Measurements from ENCODE around the gene DAND5.
A peak's percentile ranks its signal among the peaks of the same experiment; 100 is the strongest.

Gene DAND5, protein sequence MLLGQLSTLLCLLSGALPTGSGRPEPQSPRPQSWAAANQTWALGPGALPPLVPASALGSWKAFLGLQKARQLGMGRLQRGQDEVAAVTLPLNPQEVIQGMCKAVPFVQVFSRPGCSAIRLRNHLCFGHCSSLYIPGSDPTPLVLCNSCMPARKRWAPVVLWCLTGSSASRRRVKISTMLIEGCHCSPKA
- total RNA-seq = 0 reads per million in 2 donors

DNA sequence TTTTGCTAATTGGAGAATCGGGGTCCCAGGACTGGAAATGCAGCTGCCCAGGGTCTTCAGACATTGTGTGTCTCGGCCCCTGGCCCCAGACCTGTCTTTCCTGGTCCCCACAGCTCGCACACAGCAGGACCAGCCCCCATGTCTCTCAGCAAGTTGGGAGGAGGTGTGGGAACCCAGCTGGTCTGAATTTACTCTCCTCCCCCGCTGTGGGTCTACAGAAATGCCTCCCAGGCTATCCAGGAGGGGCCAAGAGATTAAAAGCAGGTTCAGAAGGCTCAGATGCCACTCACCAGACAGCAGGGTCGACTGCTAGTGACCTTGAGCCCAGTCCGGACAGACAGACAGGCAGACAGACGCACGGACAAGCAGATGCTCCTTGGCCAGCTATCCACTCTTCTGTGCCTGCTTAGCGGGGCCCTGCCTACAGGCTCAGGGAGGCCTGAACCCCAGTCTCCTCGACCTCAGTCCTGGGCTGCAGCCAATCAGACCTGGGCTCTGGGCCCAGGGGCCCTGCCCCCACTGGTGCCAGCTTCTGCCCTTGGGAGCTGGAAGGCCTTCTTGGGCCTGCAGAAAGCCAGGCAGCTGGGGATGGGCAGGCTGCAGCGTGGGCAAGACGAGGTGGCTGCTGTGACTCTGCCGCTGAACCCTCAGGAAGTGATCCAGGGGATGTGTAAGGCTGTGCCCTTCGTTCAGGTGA lies at the start of gene DAND5:
DAND5 (plus strand) TSS at position 285 of the 697 bp plus-strand sequence; CDS start at position 370, 85 bp downstream.
- no peak for DNase-seq

DNA sequence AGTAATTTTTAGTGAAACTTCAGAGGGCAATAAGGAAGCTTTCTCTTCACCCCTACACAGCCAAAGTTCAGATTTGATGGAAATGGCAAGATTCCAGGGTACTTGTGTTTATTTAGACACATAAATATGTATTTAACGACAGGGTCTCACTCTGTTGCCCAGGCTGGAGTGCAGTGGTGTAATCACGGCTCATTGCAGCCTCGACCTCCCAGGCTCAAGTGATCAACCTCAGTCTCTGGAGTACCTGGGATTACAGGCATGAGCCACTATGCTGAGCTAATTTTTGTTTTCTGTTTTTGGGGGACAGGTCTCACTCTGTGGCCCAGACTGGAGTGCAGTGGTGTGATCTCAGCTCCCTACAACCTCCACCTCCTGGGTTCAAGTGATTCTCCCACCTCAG lies 48.3 kb upstream of the DAND5 start:
- no peak for DNase-seq

DNA sequence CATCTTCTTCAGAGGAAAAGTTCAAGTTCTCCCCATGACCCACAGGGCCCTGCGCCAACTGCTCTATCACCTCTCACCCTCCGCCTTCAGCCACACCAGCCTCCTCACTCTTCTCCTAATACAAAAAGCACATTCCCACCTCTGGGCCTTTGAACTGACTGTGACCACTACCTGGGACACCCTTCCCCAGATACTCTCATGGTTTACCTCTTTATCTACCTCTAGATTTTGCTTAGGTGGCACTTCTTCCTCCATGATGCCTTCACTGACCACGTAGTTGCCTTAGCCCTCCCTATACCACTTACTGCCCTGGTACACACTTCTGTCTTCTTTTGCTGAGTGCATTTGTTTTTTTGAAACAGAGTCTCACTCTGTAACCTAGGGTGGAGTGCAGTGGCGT lies 46.4 kb upstream of the DAND5 start:
- DNase-seq = no peak

DNA sequence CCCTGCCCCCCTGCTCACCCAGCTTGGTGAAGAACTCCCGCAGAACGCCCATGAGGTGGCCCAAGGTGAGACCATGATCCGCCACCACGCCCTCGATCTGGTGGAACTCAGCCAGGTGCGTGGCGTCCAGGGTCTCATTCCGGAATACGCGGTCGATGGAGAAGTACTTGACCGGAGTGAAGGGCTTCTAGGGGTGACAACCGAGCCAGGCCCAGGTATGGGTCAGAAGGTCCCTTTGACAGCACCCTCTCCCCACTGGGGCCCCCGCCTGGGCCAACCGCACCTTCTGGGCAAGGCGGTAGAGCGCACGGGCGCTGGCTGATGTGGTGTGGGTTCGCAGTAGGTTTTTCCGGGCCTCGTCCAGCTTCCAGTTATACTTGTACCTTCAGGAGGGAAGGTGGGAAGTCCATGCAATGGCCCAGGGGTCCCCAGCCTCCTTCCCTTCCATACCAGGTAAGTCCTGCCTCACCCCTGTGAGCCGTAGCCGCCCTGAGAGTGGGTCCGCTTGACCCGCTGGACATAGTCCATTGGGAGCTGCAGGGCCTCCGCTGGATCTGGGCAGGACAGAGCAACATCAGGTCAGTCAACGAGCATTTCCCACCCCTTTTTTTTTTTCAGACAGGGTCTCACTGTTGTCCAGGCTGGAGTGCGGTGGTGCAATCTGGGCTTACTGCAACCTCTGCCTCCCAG lies 44.6 kb upstream of the DAND5 start:
- DNase-seq = no peak

DNA sequence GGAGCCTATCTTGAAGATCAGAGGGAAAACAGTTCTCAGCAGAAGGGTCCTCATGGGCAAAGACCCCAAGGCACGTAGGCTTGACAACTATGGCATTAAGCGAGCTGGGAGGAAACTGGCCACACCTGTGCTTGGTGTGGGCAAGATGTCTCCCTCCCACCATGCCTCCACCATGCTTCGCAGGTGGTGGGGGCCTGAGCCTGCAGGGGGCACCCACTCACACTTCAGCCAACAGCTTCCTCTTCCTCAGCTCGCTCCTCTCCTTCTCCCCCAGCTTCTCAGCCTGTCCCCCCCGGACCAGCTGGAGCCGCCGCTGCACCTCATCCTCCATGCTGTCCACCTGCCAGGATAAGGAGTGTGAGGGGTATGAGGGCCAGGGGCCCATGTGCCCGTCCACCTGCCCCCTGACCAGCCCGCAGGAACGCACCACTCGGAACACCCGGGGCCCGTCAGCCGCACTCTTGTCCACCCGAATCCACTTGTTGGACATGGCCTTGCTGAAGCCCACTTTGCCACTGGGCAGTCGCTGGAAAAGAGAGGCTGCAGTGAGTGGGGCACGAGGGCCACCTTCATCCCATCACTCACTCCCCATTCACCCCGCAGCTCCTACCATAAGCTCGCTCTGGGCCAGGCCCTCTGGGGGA lies 39.3 kb upstream of the DAND5 start:
- DNase-seq = no peak

DNA sequence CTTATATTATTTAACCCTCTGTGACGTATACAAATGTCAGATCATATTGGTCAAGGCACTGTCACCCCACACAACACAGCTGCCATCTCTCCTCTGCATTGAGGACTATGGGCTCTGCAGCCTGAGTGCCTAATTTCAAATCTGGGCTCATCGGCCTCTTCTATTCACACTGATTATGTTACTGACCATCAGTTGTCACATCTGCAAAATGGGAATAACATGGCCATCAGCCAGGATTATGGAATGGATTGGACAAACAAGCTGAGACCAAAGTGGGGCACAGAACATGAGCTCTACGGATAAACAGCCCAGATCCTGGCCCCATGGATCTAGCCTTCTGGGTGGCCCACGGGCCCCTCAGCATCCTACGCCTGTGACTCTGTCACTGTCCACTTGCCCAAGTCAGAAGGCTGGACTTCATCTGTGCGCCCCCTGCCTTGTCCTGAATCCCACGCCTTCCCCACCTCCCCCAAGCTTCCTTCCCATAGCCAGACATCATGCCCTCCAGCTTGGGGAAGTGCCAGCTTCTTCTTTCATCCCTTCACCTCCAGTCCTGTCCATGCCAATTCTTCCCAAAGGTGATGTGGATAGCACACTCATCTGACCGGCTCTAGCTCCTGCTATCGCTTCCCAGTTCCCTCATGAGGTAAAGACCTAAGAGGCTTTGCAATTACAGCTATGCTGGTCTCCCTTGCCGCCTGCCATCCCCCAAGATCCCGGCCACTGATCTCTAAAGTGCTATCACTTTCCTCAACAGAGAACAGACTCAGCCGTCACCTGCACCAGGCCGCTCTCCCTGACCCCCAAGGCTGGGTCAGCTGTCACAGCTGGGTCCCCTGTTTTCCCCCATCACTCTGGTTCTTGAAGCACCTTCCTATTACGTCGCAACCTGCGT lies 36.7 kb upstream of the DAND5 start:
- no peak for DNase-seq

DNA sequence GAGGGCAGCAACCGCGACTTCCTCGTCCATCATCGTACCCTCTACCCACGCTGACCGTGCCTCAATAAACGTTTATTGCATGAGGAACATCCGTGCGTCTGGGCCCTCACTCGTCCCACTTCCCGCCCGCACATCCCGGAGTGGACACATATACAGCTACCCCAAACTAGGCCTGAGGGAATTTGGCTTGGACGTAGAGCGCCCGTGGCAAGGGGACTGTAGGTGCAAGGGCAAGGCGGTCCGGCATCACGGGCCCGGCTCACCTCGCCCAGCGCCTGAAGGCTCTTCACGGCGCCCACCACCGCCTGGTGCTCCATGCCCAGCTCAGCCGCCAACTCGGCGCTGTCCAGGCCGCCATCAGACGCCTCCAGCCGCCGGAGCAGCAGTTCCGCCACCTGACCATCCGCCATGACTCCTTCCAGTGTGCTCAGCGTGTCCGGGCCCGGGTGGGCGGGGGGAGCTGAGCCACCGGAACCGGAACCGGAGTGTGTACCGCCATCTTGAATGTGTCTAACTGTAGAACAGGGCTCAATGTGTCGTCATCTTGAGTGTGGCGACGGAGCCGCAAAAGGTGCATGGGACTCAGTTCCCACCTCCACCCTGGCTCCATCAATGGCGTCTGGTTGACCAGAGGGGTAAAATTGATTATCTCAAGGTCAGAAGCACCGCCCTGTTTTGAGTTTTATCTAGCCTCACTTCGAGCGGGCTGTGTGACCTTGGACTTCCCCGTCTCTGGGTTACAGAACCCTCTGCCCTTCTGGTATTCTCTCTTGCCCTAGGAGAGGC lies 35.9 kb upstream of the DAND5 start, which contains the start of gene FARSA:
FARSA (minus strand) TSS at position 425 of the 786 bp plus-strand sequence; CDS start at position 410, 15 bp downstream.
- peak; percentile 75 to 94 (median 82) for DNase-seq

DNA sequence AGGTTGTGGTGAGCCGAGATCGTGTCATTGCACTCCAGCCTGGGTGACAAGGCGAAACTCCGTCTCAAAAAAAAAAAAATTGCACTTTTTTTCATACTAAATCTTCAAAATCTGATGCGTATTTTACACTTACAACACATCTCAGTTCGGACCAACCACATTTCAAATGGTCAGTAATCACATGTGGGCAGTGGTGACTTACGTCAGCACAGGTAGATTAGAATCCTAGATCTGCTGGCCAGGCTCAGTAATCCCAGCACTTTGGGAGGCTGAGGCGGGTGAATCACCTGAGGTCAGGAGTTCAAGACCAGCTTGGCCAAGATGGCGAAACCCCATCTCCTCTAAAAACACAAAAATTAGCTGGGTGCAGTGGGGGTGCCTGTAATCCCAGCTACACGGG lies 34.3 kb upstream of the DAND5 start:
- no peak for DNase-seq

DNA sequence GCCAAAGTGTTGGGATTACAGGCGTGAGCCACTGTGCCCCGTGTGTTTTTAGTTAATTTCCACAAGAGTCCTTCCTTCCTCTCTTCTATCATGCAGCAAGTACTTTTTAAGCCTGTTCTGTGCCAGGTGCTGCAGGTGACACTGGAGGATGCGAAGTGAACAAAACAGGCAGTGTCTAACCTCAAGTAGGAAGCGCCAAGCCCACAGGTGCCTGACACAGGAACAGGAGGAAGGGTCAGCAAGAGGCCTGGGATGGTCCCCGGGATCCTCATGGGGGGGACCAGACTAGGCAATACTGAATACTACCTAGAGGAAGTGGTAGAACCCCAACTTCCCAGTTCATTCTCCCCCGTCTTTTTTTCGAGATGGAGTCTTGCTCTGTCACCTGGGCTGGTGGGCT lies 32.8 kb upstream of the DAND5 start:
- DNase-seq = no peak

DNA sequence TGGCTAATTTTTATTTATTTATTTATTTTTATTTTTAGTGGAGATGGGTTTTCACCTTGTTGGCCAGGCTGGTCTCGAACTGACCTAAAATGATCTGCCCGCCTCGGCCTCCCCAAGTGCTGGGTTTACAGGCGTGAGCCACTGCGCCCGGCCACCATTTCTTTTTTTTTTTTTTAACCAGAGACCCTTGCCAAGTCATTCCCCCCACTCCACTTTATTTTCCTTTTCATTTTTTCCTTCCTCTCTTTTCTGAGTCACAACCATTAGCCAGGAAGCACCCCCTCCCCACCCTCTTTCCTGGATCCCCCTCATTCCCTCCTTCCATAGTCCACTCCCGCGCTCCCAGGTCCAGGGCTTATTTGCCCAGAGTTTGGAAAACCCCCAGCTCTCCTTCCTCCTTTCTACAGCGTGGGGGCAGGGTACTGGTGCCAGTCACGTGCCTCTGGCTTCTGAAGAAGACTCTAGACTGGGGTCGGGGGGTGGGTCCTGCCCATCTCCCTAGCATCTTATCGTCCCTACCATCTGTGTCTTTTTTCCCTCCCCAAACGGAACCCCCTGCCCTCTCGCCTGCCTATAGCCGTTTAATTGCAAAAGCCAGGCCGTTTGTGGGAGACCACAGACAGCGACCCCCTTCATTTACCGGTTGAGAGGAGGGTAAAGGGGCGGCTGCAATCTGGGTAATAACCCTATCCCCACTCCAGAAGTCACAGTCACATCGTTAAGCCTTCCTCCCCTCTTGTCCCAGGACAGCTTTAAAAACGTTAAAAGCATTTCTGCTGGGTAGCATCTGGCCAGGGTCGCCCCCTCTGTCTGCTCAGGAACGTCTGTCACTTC lies 32.1 kb upstream of the DAND5 start:
- peak in 1 of 5 experiments; percentile 45 for DNase-seq

DNA sequence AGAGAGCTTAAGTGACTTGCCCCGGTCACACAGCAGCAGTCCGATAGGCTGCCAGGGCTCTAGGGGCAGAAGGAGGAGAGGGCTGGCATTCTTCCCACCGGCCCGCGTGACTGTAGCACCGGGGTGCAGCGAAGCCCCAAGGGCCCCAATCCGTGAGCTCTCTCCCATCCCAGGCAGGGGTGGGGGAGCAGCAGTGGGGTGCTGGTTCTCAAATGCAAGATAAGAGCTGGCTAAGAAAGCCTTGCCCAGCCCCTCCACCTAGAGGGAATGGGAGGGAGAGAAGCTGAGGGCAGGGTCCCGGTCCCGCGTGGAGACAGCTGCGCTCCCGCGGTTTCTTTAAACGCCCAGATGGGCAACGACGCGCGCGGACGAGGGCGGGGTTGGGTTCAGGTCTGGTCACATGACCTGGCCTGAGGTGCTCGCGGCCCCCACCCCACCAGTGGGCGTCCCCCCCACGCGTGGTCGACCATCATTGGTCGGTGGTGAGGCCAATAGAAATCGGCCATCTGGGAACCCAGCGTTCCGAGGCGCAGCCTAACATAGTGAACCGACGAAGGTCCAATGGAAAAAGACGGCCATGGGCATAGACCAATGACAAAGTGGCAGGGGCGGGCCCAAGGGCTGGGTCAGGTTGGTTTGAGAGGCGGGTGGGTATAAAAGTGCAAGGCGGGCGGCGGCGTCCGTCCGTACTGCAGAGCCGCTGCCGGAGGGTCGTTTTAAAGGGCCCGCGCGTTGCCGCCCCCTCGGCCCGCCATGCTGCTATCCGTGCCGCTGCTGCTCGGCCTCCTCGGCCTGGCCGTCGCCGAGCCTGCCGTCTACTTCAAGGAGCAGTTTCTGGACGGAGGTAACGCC lies 31.2 kb upstream of the DAND5 start, which contains the start of gene CALR:
CALR (plus strand) TSS at position 683 of the 852 bp plus-strand sequence; CDS start at position 754, 71 bp downstream.
- peak; percentile 90 to 100 (median 99) for DNase-seq

DNA sequence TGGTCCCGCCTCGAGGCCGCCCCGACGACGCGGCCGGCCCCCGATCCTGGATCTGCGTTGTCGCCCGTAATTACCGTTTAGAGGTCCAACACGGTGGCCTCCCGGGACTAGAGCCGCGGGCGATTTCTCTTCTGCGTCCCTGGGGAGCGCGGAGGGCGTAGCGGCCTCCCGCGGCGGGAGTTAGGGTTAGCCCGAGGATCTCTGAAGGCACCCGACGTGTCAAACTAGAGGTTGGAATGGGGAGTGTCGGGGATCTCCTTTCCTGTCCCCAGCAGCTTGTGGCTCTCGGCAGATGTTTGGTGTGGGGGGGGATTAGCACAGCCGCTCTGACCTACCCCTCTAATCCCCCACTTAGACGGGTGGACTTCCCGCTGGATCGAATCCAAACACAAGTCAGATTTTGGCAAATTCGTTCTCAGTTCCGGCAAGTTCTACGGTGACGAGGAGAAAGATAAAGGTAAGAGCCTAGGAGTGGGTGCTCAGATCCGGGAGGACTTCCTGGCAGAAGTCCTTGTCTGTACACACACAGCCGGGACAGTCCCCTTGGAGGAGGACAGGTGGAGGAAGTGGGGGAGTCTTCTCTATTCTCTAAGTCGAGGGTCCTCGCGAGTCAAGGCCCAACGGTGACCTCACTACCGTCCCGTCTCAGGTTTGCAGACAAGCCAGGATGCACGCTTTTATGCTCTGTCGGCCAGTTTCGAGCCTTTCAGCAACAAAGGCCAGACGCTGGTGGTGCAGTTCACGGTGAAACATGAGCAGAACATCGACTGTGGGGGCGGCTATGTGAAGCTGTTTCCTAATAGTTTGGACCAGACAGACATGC lies 30.4 kb upstream of the DAND5 start:
- DNase-seq = peak in 3 of 5 experiments; percentile 20 to 63 (median 20)

DNA sequence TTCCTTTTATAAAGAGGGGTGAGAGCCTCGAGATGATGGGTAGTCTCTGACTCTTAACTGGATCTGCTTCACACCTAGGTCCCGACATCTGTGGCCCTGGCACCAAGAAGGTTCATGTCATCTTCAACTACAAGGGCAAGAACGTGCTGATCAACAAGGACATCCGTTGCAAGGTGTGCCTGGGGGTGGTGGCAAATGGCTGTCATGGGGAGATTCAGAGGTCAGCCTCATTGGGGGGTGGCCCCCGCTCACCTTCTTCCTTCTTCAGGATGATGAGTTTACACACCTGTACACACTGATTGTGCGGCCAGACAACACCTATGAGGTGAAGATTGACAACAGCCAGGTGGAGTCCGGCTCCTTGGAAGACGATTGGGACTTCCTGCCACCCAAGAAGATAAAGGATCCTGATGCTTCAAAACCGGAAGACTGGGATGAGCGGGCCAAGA lies 29.4 kb upstream of the DAND5 start:
- DNase-seq = peak in 1 of 5 experiments; percentile 27

DNA sequence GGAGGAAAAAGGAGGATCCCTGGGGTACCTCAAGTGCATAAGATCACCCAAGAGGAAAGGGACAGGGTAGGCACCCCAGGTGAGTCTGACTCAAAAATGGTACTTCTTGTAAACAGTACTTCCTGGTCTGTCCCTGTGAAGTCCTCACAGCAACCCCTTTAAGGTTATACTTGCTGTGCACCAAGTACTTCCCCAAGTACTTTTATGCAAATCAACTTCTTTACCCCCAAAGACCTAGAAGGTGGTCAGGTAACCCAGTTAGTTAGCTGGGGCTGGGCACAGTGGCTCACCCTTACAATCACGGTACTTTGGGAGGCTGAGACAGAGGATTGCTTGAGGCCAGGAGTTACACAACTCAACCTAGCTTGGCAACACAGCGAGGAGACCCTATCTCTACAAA lies 28.5 kb upstream of the DAND5 start:
- peak in 1 of 5 experiments; percentile 26 for DNase-seq

DNA sequence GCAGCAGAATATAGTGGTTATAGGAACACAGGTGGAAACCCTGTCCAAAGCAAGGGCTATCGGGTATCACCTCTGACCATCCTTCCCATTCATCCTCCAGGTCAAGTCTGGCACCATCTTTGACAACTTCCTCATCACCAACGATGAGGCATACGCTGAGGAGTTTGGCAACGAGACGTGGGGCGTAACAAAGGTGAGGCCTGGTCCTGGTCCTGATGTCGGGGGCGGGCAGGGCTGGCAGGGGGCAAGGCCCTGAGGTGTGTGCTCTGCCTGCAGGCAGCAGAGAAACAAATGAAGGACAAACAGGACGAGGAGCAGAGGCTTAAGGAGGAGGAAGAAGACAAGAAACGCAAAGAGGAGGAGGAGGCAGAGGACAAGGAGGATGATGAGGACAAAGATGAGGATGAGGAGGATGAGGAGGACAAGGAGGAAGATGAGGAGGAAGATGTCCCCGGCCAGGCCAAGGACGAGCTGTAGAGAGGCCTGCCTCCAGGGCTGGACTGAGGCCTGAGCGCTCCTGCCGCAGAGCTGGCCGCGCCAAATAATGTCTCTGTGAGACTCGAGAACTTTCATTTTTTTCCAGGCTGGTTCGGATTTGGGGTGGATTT lies 25.8 kb upstream of the DAND5 start:
- DNase-seq = no peak

DNA sequence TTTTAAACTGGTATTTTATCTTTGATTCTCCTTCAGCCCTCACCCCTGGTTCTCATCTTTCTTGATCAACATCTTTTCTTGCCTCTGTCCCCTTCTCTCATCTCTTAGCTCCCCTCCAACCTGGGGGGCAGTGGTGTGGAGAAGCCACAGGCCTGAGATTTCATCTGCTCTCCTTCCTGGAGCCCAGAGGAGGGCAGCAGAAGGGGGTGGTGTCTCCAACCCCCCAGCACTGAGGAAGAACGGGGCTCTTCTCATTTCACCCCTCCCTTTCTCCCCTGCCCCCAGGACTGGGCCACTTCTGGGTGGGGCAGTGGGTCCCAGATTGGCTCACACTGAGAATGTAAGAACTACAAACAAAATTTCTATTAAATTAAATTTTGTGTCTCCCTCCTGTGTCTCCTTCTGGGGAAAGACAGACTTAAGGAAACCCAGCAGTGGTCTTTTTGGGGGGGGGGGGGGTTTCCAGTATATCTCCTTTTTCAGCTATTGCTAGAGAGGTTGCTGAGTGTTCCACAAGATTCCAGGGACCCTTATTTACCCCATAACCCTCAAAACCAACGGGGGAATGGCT lies 25.2 kb upstream of the DAND5 start:
- DNase-seq = no peak

DNA sequence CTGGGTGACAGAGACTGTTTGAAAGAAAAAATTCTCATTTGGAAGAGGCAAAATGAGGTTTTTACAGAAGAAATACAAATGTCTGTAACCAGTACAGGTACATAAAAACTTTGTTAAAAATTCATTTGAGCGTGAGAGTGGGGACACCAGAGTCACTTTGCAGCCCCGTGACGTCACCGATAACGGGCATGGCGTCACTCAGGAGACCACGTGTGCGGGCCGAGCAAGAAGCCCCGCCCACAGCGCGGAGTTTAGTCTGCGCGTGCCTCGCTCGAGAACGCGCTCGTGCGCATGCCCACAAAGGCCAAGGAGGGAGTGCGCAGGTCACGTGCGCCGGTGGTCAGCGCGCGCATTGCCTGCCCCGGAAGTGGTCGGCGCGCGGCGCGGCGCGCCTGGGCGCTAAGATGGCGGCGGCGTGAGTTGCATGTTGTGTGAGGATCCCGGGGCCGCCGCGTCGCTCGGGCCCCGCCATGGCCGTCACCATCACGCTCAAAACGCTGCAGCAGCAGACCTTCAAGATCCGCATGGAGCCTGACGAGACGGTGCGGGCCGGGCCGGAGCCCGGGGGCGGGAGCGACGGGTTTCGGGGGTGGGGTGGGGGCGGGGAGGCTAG lies 23.8 kb upstream of the DAND5 start, which contains the start of gene RAD23A:
RAD23A (plus strand) TSS at position 384 of the 613 bp plus-strand sequence; CDS start at position 471, 87 bp downstream.
- DNase-seq = peak; percentile 96 to 99 (median 98)

All from T-helper 2 cell (primary cell).